HL-60 (cell line): ENCODE data around the gene RHOH.

Experiments used
- DNase-seq, 2 experiments: peaks; one replicate each; pipeline ENCODE4 v3.0.0-alpha.2; 2010 to 2020; ENCODE audit warnings: low read depth in 1 of 2, low spot score in 1 of 2
- H3K27ac ChIP-seq: fragments of 250-450 bp; sonication (Bioruptor Pico); replicated peaks from 2 replicates; pipeline ENCODE4 v1.5.1; 2020; ENCODE audit warnings: mild to moderate bottlenecking, moderate library complexity
- H3K27me3 ChIP-seq: fragments of 250-450 bp; sonication (Bioruptor Pico); 2 replicates; pipeline ENCODE4 v1.5.1; 2021; ENCODE audit warnings: mild to moderate bottlenecking, moderate library complexity; ENCODE audit not compliant: insufficient read depth, poor library complexity, severe bottlenecking
- H3K4me3 ChIP-seq: replicated peaks from 2 replicates; pipeline ENCODE4 v1.5.1; 2011; ENCODE audit warnings: mild to moderate bottlenecking, control low read depth, low read length; ENCODE audit not compliant: insufficient read depth
- CTCF ChIP-seq: IDR thresholded peaks from one replicate; pipeline ENCODE4 v1.5.1; 2011; ENCODE audit warnings: low read length, control low read depth, inconsistent platforms; ENCODE audit not compliant: insufficient read depth
- GABPA ChIP-seq: IDR thresholded peaks from 2 replicates; pipeline ENCODE4 v1.6.1; 2012; ENCODE audit warnings: low read depth
- POLR2AphosphoS5 ChIP-seq: IDR thresholded peaks from 2 replicates; pipeline ENCODE4 v1.6.1; 2012; ENCODE audit warnings: low read depth
- REST ChIP-seq: IDR thresholded peaks from 2 replicates; pipeline ENCODE4 v1.6.1; 2012; ENCODE audit warnings: low read depth; ENCODE audit not compliant: insufficient replicate concordance
- SPI1 ChIP-seq: IDR thresholded peaks from 2 replicates; pipeline ENCODE4 v1.6.1; 2012; ENCODE audit warnings: low read depth, mild to moderate bottlenecking, borderline replicate concordance

RHOH gene

GRCh38 chr4:40262077-40262528 lies 65.3 kb downstream of the RHOH start:
- no peak overlapping the region for H3K27ac ChIP-seq
- H3K4me3 ChIP-seq = no peak overlapping the region
- no peak for DNase-seq
- no peak for TF ChIP-seq SPI1
- TF ChIP-seq GABPA = no peak
- TF ChIP-seq POLR2AphosphoS5 = no peak
- no peak for TF ChIP-seq CTCF
- TF ChIP-seq REST = no peak
- H3K27me3 ChIP-seq = no peaks in the 10 kb centered on the region

GRCh38 chr4:40262861-40263260 lies 66.0 kb downstream of the RHOH start:
- H3K27me3 ChIP-seq = no peaks in the 10 kb centered on the region
- TF ChIP-seq SPI1 = no peak
- no peak for TF ChIP-seq POLR2AphosphoS5
- no peak for TF ChIP-seq CTCF
- TF ChIP-seq GABPA = no peak
- no peak for TF ChIP-seq REST
- no peak overlapping the region for H3K27ac ChIP-seq

GRCh38 chr4:40264497-40264896 lies 67.7 kb downstream of the RHOH start:
- TF ChIP-seq SPI1 (no peak), GABPA (no peak), REST (no peak), CTCF (no peak), POLR2AphosphoS5 (no peak)
- H3K27ac ChIP-seq = no peak overlapping the region
- no peak for DNase-seq
- H3K4me3 ChIP-seq = no peak overlapping the region
- no peaks in the 10 kb centered on the region for H3K27me3 ChIP-seq

More at GRCh38 chr4:40262861-40263260, 66.0 kb downstream of the RHOH start:
- DNase-seq = no peak
- H3K4me3 ChIP-seq = no peak overlapping the region
